GM13976 (cell line): ENCODE data around the gene CDH23.

Experiments used
- DNase-seq: peaks from one replicate; pipeline ENCODE4 v3.0.0; 2012; ENCODE audit warnings: low spot score
- in situ Hi-C: fragments of 300-500 bp; cut with MboI; formaldehyde crosslinking; loops from one replicate; pipeline ENCODE4 v1.12.0; 2022; ENCODE audit warnings: low sequenced_read_pairs, mixed read lengths, inconsistent platforms; ENCODE audit not compliant: unreplicated experiment
- TF ChIP-seq, protein P1 (sequence below): IDR thresholded peaks from 2 replicates; pipeline ENCODE4 v1.5.1; 2012; ENCODE audit warnings: borderline replicate concordance, mild to moderate bottlenecking; ENCODE audit not compliant: insufficient read depth; ENCODE audit errors: extremely low read depth, missing control alignments, control extremely low read depth

Gene CDH23

DNA sequence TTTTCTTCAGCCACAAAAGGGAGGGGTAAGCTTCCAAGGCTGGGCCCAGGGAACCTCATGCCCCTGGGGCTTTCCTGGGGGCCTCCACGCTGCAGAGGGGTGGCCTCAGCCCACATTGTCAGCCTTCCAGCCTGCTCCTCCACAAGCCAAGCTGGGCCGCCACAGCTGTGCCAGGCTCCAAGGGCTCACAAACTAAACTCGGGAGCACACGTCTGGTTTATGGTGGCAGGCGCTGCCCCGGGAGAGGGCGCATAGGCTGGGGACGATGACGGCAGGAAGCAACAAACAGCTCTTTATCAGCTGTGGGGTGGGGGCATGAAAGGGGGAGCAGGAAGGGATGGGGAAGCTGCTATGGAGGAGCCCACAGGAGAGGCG is 6.3 kb upstream of the CDH23 start:
- TF ChIP-seq, protein P1, sequence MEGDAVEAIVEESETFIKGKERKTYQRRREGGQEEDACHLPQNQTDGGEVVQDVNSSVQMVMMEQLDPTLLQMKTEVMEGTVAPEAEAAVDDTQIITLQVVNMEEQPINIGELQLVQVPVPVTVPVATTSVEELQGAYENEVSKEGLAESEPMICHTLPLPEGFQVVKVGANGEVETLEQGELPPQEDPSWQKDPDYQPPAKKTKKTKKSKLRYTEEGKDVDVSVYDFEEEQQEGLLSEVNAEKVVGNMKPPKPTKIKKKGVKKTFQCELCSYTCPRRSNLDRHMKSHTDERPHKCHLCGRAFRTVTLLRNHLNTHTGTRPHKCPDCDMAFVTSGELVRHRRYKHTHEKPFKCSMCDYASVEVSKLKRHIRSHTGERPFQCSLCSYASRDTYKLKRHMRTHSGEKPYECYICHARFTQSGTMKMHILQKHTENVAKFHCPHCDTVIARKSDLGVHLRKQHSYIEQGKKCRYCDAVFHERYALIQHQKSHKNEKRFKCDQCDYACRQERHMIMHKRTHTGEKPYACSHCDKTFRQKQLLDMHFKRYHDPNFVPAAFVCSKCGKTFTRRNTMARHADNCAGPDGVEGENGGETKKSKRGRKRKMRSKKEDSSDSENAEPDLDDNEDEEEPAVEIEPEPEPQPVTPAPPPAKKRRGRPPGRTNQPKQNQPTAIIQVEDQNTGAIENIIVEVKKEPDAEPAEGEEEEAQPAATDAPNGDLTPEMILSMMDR = no peak
- no peak for DNase-seq
- in situ Hi-C loops = no loop called here

DNA sequence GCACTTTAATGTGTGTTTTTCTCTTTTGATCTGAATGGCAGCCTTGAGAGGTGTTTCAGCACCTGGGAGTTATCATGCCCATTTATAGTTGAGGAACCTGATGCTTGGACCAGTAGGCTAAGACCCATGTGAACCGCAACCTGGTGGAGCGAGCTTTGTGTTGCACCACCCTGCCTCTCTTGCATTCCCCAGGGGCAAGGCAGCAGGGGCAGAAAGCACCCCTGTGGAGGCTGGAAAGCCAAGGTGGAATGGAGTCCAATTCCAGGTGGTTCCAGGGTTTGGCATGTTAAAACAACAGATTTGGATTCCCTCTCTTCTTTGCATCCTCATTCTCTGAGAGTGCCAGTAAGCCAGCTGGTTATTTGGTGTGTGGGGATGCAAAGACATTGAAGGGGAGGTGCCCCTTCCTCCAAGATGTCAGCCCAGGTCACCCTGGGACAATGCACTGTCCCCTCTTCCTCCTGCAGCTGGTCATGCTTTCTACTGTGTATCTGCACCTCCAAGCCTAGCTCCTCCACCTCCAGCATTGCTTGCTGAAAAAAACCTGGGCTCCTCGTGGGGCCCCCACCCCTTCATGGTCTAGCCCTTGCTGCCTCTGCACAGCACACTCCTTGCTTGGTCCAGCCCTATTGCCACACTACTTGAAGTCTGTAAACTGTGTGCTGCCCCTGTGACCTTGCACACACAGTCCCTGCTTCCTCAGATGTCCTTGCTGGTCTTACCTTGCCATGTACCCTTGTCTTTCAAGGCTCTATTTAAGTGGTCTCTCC is 5.6 kb upstream of the CDH23 start:
- in situ Hi-C loops = no loop called here
- TF ChIP-seq, protein P1 = no peak
- DNase-seq = no peak

DNA sequence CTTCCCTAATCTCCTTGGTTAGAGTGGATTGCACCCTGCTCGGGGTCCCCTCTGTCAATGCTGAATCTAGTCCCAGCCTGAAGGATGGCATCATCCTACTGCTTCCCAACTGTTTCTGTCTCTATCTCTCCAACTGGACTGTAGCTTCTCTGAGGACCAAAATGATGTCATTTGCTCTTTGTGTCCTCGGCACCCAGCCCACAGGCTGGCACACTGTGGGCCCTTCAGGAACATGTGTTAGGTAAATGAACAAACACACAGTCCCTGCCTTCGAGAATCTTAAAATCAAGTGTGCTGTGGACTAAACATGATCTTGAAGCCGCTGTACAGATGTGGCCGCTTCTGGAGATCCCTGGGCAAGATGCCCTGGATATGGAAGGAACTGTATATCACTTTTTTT is 5.0 kb upstream of the CDH23 start:
- TF ChIP-seq, protein P1 = no peak
- in situ Hi-C loops = no loop called here
- DNase-seq = no peak

DNA sequence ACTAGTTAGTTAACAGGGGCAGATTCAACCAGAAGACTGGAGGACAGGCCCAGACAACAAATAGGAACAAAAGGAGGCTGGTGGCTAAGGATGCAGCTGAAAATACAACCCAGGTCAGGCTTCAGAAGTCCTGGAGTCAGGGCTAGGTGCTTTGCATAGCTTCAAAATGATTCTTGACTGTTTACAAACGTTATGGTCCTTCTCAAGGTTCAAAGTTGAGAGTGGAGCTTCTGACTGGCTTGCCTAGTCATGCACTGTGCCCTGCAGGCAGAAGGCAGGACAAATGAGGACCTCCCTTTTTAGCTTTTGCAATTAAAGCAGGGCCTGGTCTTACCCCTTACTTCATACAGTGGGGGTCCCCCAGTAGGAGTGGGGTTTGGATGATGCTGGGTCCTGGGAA is 4.4 kb upstream of the CDH23 start:
- in situ Hi-C loops = no loop called here
- DNase-seq = no peak
- TF ChIP-seq, protein P1 = no peak

DNA sequence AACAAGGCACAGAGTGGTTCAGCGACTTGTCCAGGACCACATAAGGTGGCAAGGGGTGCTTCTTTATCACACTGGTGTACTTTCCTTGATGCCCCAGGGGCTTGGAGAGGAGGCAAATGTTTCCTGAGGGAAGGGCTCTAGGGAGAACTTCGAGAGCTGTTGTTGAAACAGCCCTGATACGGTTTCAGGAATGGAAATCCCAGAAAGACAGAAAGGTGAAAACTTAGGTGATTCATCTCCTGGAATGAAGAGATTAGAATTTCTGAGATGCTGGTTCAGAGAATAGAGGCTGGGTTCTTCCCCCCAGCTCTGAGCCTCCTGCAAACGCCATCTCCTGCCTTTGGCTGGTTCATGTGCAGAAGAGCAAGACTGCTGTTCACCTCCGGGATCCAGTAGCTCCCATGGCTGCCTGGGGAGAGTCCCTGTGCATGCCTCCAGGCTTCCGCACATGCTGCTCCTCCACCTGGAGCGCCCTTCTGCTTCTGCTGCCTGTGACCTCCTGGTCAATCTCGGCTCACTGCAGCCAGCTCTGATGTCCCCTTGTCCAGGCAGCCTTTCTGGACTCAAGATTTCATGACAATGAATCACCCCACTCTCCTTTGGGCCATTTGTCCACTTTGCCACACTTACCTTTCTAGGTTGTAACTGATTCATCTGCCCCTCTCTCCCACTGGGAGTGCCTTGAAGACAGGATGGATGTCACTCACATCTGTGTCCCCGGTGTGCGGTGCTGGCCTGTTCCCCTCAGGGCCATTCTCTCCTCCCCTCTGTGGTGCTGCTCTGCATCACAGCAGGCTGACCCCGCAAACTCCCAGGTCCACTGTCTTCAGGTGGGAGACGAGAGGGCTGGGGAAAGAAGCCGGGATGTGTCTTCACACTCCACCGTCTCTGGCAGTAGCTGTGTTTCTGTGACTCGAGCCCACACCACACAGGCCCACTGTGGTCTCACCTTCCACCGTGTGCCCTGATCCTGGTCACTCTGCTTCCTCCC is 3.6 kb upstream of the CDH23 start:
- no peak for DNase-seq
- TF ChIP-seq, protein P1 = no peak
- in situ Hi-C loops = no loop called here

DNA sequence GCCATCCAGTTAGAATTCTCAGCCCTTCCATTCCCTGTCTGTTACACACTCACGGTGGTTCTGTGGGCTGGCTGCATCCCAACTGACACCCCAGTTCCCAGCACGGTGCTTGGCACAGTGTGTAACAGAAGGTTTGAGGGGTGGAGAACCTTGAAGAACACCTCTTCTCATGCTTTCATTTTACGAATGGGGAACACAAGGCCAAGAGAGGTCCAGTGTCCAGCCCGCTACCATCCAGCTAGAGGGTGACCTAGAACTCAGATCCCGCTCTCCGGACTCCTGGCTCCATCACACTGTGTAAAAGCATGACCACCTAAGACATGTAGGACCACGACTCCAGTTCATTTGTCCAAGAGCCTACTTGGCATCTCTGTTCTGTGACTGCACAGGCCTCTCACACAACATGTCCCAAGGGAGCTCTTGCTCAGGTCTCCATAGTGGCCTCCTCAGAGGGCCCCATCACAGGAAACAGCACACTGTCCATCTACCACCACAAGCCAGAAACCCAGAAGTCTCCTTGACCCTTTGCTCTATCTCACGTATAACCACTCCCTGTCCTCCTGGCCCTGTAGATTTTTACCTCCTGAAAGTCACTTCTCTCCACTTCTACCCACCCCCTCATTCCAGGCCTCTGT is 2.8 kb upstream of the CDH23 start:
- in situ Hi-C loops = no loop called here
- no peak for DNase-seq
- TF ChIP-seq, protein P1 = no peak
